Measurements from ENCODE around the gene GNG13.
A peak's percentile ranks its signal among the peaks of the same experiment; 100 is the strongest.

The GNG13 gene

DNA sequence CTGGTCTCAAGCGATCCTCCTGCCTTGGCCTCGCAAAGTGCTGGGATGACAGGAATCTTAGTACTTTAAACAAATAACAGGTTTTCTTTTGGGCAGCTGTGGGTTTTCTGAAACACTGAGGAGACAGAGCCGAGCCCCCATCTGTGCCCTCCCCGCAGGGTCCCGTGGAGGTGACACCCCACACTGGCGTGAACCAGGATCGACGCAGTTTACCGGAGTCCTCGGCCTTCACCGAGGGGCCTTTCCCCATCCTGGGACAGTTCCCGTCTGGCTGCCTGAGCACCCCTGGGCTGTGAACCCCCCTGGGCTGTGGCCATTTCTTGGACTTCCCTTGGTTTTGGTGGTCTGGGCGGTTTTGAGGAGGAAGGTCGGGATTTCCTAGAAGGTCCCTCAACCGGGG, 15.3 kb upstream of the GNG13 start:
- DNase-seq (ENCODE audit: low read depth in 1 of 2, low spot score in 1 of 2), result no peak

GRCh38 chr16:814974-815373, 14.4 kb upstream of the GNG13 start:
- no peak for DNase-seq (ENCODE audit: low read depth in 1 of 2, low spot score in 1 of 2)

- no peak for DNase-seq (ENCODE audit: low read depth in 1 of 2, low spot score in 1 of 2)
Measured at GRCh38 chr16:813916-814412, 13.4 kb upstream of the GNG13 start.

GRCh38 chr16:813204-813915, 12.8 kb upstream of the GNG13 start:
- peak in 1 of 2 donors; percentile 48 for DNase-seq (ENCODE audit: low read depth in 1 of 2, low spot score in 1 of 2)

DNA sequence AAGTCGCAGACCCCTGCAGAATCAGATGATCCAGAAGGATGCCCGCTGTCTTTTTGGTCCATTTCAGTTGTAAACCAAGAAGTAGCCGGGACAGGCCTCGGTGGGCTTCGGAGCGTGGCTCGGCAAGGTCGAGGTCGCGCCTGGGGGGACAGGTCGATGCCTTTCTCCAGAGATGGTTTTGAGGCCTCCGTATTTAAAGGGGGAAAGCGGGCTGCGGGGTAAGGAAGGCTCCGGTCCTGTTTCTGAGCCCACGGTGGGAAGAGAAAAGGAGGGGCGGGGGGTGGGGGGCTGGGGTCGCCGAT, 7.5 kb upstream of the GNG13 start:
- DNase-seq (ENCODE audit: low read depth in 1 of 2, low spot score in 1 of 2), result no peak

- peak; percentile 60 to 70 for DNase-seq (ENCODE audit: low read depth in 1 of 2, low spot score in 1 of 2)
Measured at GRCh38 chr16:807347-808084, 7.0 kb upstream of the GNG13 start.

DNA sequence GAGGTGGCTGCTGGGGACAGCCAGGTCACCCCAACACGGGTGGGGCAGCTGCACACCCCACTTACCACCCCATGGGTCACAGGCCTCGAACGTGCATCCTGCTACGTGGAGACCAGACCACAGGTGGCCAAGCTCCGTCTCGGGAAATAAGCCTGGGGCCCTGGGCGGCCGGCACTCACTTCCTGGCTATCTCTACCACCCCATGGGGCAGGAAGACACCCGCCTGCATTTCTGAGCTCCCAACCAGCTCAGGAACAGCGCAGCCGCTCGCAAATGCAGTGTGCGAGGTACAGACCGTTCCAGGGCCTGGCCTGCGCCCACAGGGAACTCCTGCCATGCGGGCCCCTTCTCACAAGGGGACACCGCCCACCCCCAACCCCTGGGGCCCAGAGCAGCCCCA, 4.9 kb upstream of the GNG13 start:
- DNase-seq (ENCODE audit: low read depth in 1 of 2, low spot score in 1 of 2), result no peak

DNA sequence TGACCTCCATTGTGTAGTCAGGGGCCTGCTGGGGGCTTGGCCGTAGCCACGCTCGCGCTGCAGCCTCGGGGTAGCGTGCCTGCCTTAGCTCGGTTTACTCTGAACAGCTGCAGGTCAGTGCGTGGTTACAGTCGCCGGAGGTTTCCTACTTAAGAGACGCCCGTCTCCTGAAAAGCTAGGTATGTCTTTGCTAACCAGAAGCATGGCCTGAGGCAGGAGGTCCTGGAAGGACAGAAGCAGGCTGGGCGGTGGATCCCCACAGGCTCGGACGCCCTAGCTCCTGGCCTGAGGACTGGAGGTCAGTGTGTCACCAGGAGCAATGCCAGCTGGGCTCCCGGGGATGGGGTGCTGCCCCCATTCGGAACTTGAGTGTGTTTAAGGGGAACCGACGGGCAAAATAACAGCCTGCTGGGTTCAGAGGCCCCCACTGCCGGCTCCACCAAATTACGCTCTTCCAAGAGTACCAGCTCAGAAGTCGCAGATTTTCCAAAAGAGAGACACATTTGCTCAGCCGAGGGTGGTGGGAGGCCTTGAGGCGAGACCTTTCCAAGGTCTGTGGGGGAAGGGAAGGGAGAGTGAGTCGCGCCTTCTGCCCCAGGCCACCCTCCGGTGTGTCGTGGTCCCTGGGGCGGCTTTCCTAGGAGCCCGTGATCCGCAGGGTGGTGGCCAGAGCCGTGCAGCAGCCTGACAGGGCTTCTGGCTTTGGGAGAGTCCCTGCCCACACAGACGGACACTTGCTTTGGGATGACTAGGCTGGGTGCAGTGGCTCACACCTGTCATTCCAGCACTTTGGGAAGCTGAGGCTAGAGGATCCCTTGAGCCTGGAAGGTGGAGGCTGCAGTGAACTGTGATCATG, 3.9 kb upstream of the GNG13 start:
- no peak for DNase-seq (ENCODE audit: low read depth in 1 of 2, low spot score in 1 of 2)

DNA sequence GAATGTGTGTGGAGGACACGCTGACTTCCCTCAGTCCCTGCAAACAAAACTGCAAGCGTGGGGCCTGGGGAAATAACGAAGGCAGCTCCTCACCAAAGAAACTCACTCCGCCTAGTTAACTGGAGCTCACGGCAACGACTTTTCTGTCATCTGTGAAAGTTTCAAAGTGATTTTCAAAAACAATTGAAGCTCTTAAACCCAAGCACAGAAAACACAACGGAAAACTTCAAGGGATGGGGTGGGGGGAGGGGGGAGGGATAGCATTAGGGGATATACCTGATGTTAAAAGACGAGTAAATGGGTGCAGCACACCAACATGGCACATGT, 3.2 kb upstream of the GNG13 start:
- no peak for DNase-seq (ENCODE audit: low read depth in 1 of 2, low spot score in 1 of 2)

- DNase-seq (ENCODE audit: low read depth in 1 of 2, low spot score in 1 of 2), result no peak
Measured at GRCh38 chr16:802914-803753, 2.6 kb upstream of the GNG13 start.

DNA sequence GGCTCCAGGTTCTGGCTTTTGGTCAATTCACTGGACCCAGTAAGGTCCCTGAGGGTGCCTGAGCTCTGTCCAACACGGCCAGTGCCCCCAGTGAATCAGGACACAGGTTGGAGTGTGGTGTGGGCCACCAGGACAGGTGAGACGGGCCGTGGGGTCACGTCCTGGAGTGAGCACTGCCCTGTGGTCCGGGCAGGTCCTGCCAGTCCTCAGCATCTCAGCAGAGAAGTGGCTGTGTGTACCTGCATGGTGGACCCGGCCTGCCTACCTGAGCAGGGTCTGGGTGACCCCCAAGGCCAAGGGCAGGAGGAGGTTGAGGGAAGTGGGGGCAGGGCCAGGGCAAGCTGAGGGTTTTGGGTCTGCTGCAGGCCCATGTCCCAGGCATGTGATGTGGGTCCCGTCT, 1.9 kb upstream of the GNG13 start:
- DNase-seq (ENCODE audit: low read depth in 1 of 2, low spot score in 1 of 2), result no peak

- DNase-seq (ENCODE audit: low read depth in 1 of 2, low spot score in 1 of 2), result no peak
Measured at GRCh38 chr16:801584-802363, 1.2 kb upstream of the GNG13 start.

DNA sequence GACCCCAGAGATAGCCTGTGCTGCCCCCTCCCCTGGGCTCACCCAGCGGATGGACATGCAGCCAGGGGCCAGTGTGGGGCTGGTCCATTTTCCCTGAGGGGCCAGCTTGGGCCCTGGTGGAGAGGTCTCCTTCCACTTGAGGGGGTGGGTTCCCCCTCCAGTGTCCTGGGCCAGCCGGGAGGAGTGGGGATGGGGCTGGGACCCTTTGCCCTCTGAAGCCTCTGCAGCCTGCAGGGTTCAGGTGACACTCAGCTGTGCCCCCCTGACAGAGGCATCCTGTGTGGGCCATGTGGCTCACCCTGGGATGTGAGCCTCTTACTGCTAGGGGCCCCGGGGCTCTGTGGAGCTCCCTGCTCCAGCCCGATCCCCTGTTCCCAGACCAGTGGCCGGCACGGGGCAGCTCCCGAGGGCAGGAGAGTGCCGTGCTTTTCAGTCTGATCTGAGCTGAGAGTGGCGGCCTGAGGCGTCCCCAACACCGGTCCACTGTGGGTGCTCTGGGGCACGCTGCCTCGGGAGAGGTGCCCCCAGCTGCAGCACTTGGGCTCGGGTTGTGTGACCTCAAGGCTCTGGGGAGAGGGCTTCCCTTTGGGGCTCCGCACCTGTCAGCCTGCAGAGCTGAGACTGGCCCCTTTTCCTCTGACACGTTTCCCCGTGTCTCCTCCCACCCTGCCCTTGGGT, 439 bp upstream of the GNG13 start:
- DNase-seq (ENCODE audit: low read depth in 1 of 2, low spot score in 1 of 2), result no peak

DNA sequence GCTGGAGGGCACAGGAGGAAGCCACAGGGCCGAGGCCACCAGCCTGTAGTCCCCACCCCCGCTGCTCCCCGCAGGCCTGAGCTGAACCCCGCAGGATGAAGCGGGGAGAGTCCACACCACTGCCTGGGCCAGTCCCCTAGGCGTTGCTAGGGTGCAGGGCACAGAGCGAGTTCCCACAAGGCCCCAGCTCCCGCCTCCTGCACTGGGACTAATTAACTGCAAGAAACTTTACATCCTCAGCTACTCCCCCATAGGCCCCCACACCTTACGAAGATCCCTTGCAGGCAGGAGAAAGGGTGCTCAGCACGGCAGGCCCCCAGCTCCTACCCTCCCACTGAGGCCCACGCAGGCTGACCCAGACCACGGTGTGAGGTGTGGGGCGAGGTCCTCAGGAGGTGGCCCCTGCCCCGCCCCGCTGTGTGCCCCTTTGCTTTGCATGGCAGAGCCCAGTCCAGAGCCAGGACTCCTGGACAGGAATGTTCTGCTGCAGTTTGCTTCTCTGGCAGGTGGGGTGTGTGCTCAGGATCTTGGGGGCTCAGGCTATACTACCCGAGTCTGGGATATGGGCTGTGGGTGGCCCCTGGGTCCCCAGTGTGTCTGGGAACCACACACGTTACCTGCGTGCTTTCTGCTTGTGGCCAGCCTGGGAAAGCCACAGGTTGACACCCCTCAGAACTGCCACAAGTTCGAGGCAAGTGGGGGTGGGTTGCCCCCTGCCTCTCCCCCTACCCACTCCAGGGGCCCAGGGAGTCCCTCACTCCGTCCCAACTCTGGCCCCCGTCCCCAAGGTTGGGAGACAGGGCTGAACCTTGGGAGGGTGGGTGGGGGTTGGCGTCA, 1.2 kb downstream of the GNG13 start:
- no peak for DNase-seq (ENCODE audit: low read depth in 1 of 2, low spot score in 1 of 2)

DNA sequence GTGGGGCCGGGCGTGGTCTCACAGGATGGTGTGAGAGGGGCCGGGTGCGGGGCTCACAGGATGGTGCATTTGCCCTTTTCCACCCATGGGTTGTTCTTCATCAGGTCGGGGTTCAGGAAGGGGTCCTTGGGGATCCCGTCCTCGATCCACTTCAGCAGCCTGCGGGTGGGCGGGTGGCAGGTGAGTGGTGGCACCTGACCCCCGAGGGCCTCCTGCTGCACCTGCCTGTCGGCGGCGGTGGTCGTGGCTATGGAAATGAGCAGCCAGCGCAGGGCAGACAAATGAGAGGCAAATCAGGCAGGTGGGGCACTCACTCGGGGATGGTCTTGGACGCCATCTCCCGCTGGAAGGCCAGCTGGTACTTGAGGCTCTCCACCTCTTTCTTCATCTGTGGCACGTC, 1.9 kb downstream of the GNG13 start:
- DNase-seq (ENCODE audit: low read depth in 1 of 2, low spot score in 1 of 2), result no peak

- DNase-seq (ENCODE audit: low read depth in 1 of 2, low spot score in 1 of 2), result no peak
Measured at GRCh38 chr16:797686-798085, 2.8 kb downstream of the GNG13 start.

DNA sequence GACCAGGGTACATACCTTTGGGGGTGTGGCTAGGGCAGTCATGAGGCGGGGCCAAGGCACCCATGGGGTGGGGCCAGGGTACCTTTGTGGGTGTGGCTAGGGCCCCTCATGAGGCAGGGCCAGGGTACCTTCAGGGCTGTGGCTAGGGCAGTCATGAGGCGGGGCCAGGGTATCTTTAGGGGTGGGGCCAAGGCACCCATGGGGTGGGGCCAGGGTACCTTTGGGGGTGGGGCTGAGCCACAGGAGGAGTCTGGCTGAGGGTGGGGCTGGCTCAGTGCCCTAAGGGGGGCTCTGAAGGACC, 3.5 kb downstream of the GNG13 start:
- no peak for DNase-seq (ENCODE audit: low read depth in 1 of 2, low spot score in 1 of 2)

GRCh38 chr16:796296-797119, 4.0 kb downstream of the GNG13 start:
- no peak for DNase-seq (ENCODE audit: low read depth in 1 of 2, low spot score in 1 of 2)
